GM18867 (cell line): Measurements from ENCODE around the gene ATP6V1E1.

Source experiments
- ATAC-seq: cut with Tn5 transposase; IDR thresholded peaks from one replicate; pipeline ENCODE4 v1.9.1; 2021; ENCODE audit warnings: mild to moderate bottlenecking, moderate library complexity; ENCODE audit not compliant: unreplicated experiment

Gene ATP6V1E1

GRCh38 chr22:17634696-17635095 is 6.1 kb upstream of the ATP6V1E1 start:
- ATAC-seq: no peak

GRCh38 chr22:17633998-17634323 is 5.4 kb upstream of the ATP6V1E1 start:
- no peak for ATAC-seq

GRCh38 chr22:17633217-17633997 is 4.9 kb upstream of the ATP6V1E1 start:
- ATAC-seq: no peak

GRCh38 chr22:17631076-17631565 is 2.6 kb upstream of the ATP6V1E1 start:
- no peak for ATAC-seq

GRCh38 chr22:17629641-17630040 is 1.1 kb upstream of the ATP6V1E1 start:
- no peak for ATAC-seq

GRCh38 chr22:17629173-17629489 is 582 bp upstream of the ATP6V1E1 start:
- no peak for ATAC-seq

- no peak for ATAC-seq
Observed at GRCh38 chr22:17627961-17628405, 566 bp downstream of the ATP6V1E1 start.

GRCh38 chr22:17613280-17613679 is 15.3 kb downstream of the ATP6V1E1 start:
- ATAC-seq: no peak

- no peak for ATAC-seq
Observed at GRCh38 chr22:17612057-17612456, 16.5 kb downstream of the ATP6V1E1 start.

GRCh38 chr22:17607891-17608521 is 20.5 kb downstream of the ATP6V1E1 start:
- ATAC-seq: no peak

- no peak for ATAC-seq
Observed at GRCh38 chr22:17606496-17606895, 22.1 kb downstream of the ATP6V1E1 start.

GRCh38 chr22:17603668-17604067 is 24.9 kb downstream of the ATP6V1E1 start:
- no peak for ATAC-seq

- ATAC-seq: no peak
Observed at GRCh38 chr22:17601031-17601430, 27.5 kb downstream of the ATP6V1E1 start.

- no peak for ATAC-seq
Observed at GRCh38 chr22:17598318-17598717, 30.2 kb downstream of the ATP6V1E1 start.

- no peak for ATAC-seq
Observed at GRCh38 chr22:17597217-17597616, 31.3 kb downstream of the ATP6V1E1 start.

- ATAC-seq: no peak
Observed at GRCh38 chr22:17596226-17596625, 32.3 kb downstream of the ATP6V1E1 start.

GRCh38 chr22:17592201-17592600 is 36.3 kb downstream of the ATP6V1E1 start:
- no peak for ATAC-seq

GRCh38 chr22:17590586-17590985 is 38.0 kb downstream of the ATP6V1E1 start:
- ATAC-seq: no peak

- no peak for ATAC-seq
Observed at GRCh38 chr22:17589810-17590375, 38.7 kb downstream of the ATP6V1E1 start.

GRCh38 chr22:17588606-17589005 is 39.9 kb downstream of the ATP6V1E1 start:
- ATAC-seq: no peak

GRCh38 chr22:17587629-17588028 is 40.9 kb downstream of the ATP6V1E1 start:
- ATAC-seq: no peak

- no peak for ATAC-seq
Observed at GRCh38 chr22:17586831-17587440, 41.6 kb downstream of the ATP6V1E1 start.
